A549 (cell line): Measurements from ENCODE around the gene DDR2.
"Not testable (repeated sequence)": the region's sequence is repeated elsewhere in the genome, so short reads cannot be mapped to it uniquely, and the experiment has no call there.

ENCODE experiments used
- CTCF ChIP-seq: fragments of >200 bp; sonication (Bioruptor Twin); formaldehyde crosslinking; IDR thresholded peaks from 3 replicates; pipeline ENCODE4 v1.5.1; 2016
- HMGXB4 ChIP-seq: fragments of 250-450 bp; sonication (Bioruptor Pico); IDR thresholded peaks from 2 replicates; pipeline ENCODE4 v1.5.0; 2021; ENCODE audit warnings: mild to moderate bottlenecking, moderate library complexity, borderline replicate concordance

- TF ChIP-seq HMGXB4 = not testable (repeated sequence)
- TF ChIP-seq CTCF = peak; percentile 67
Measured at GRCh38 chr1:162799995-162800830, 167.9 kb downstream of the DDR2 start.
